K562 (cell line): ENCODE data around the gene TMEM217. TPM values are rescaled to one million over a fixed set of nuclear protein-coding genes. Genes with fewer than 3 reads are reported as not detected.

Source experiments
- CBX8 ChIP-seq: fragments of 200-600 bp; sonication (generic); IDR thresholded peaks from 2 replicates; pipeline ENCODE4 v1.6.1; 2012; ENCODE audit warnings: borderline replicate concordance, mixed run types, low read depth, mild to moderate bottlenecking, moderate library complexity, mixed read lengths, low read length, control low read depth, inconsistent platforms; ENCODE audit not compliant: poor library complexity, severe bottlenecking; ENCODE audit errors: extremely low read depth
- CHD4 ChIP-seq: fragments of 200-600 bp; sonication (generic); IDR thresholded peaks from 3 replicates; pipeline ENCODE4 v1.6.1; 2012; ENCODE audit warnings: low read depth, mild to moderate bottlenecking, mixed read lengths, low read length, inconsistent platforms; ENCODE audit not compliant: insufficient read depth, insufficient replicate concordance, poor library complexity, severe bottlenecking
- ELF4 ChIP-seq: fragments of 450-650 bp; formaldehyde crosslinking; IDR thresholded peaks from 2 replicates; pipeline ENCODE4 v1.4.0; 2022; ENCODE audit warnings: missing genetic modification characterization
- FOXJ2 ChIP-seq: fragments of 200-800 bp; sonication (Bioruptor generic); IDR thresholded peaks from 2 replicates; pipeline ENCODE4 v1.6.1; 2016; ENCODE audit warnings: missing genetic modification characterization, missing compliant biosample characterization
- GABPB1 ChIP-seq: sonication (generic); formaldehyde crosslinking; IDR thresholded peaks from 2 replicates; pipeline ENCODE4 v1.8.0; 2022; ENCODE audit warnings: mild to moderate bottlenecking, missing genetic modification reagents
- GATA2 ChIP-seq: sonication (generic); formaldehyde crosslinking; IDR thresholded peaks from 2 replicates; pipeline ENCODE4 v1.4.0; 2020; ENCODE audit warnings: mild to moderate bottlenecking, missing genetic modification reagents
- NCOR1 ChIP-seq: fragments of 450-650 bp; IDR thresholded peaks from 2 replicates; pipeline ENCODE4 v1.6.1; 2016; ENCODE audit warnings: mild to moderate bottlenecking, moderate library complexity
- POLR2H ChIP-seq: IDR thresholded peaks from 2 replicates; pipeline ENCODE4 v1.6.1; 2016; ENCODE audit warnings: missing genetic modification characterization, low read depth, mild to moderate bottlenecking, control low read depth, missing compliant biosample characterization, moderate library complexity
- SREBF1 ChIP-seq: fragments of 150-350 bp; IDR thresholded peaks from 2 replicates; pipeline ENCODE4 v1.6.1; 2014; ENCODE audit warnings: antibody characterized with exemption, low read depth, low read length, borderline replicate concordance
- SRSF3 ChIP-seq: fragments of 200-400 bp; formaldehyde crosslinking; IDR thresholded peaks from 2 replicates; pipeline ENCODE4 v1.6.1; 2016; ENCODE audit warnings: mild to moderate bottlenecking, low read length, moderate library complexity; ENCODE audit not compliant: insufficient read depth
- STAG1 ChIP-seq: sonication (generic); formaldehyde crosslinking; IDR thresholded peaks from 2 replicates; pipeline ENCODE4 v1.5.0; 2020; ENCODE audit warnings: missing genetic modification reagents, borderline replicate concordance
- TEAD2 ChIP-seq: fragments of 450-650 bp; IDR thresholded peaks from 2 replicates; pipeline ENCODE4 v1.6.1; 2016; ENCODE audit warnings: missing genetic modification characterization, control low read depth, missing compliant biosample characterization
- TEAD4 ChIP-seq, 2 experiments: sonication (generic) in 1 of 2; formaldehyde crosslinking in 1 of 2; IDR thresholded peaks; 2 replicates each; pipeline versions ENCODE4 v1.6.1 to v1.8.0; 2012 to 2022; ENCODE audit warnings: borderline replicate concordance in 1 of 2, inconsistent platforms in 1 of 2, low read length in 1 of 2, mild to moderate bottlenecking in 1 of 2, missing genetic modification reagents in 1 of 2
- ZBTB1 ChIP-seq: sonication (generic); formaldehyde crosslinking; IDR thresholded peaks from 2 replicates; pipeline ENCODE4 v1.8.1; 2023; ENCODE audit warnings: missing genetic modification reagents, low read depth, mild to moderate bottlenecking, borderline replicate concordance
- ZNF121 ChIP-seq: sonication (generic); formaldehyde crosslinking; conservative IDR thresholded peaks from 2 replicates; pipeline ENCODE4 v1.8.0; 2022; ENCODE audit warnings: missing genetic modification reagents
- ZNF23 ChIP-seq: fragments of 250-450 bp; sonication (Bioruptor Pico); IDR thresholded peaks from 2 replicates; pipeline ENCODE4 v1.4.0; 2020; ENCODE audit warnings: mild to moderate bottlenecking
- ZNF561 ChIP-seq: fragments of 450-650 bp; formaldehyde crosslinking; conservative IDR thresholded peaks from 2 replicates; pipeline ENCODE4 v1.4.0; 2020; ENCODE audit warnings: mild to moderate bottlenecking, moderate library complexity
- ZNF57 ChIP-seq: fragments of 450-650 bp; formaldehyde crosslinking; IDR thresholded peaks from 2 replicates; pipeline ENCODE4 v1.4.0; 2020; ENCODE audit warnings: mild to moderate bottlenecking, moderate library complexity
- polyA plus RNA-seq, 8 experiments: library from polyadenylated mRNA; depleted of rRNA in 4 of 8; stranded (reverse) in 5 of 8; unstranded in 3 of 8; fragments of >200 nt; fragmentation: Nextera tagmentation in 2 of 8; fragmentation: Illumina TruSeq in 1 of 8; extraction: Ambion mirVana in 2 of 8; extraction: Trizol in 1 of 8; gene quantifications; 2 replicates each; pipeline versions ENCODE4 v1.2.1 to v1.2.3, GENCODE V29; 2011 to 2014; ENCODE audit warnings: inconsistent platforms in 1 of 8, missing spikeins in 1 of 8
- total RNA-seq, 7 experiments: library from RNA; depleted of rRNA in 6 of 7; stranded (reverse); fragments of >200 nt in 6 of 7; fragmentation: Illumina TruSeq in 2 of 7; extraction: Trizol in 2 of 7; gene quantifications; 2 replicates each; pipeline versions ENCODE4 v1.2.1 to v1.2.3, GENCODE V29; 2011 to 2021; ENCODE audit warnings: low replicate concordance in 1 of 7
- TF ChIP-seq, protein P1 (sequence below), 2 experiments: fragments of 200-800 bp in 1 of 2; sonication (Bioruptor generic) in 1 of 2; sonication (generic) in 1 of 2; formaldehyde crosslinking in 1 of 2; IDR thresholded peaks in 1 of 2; conservative IDR thresholded peaks in 1 of 2; 2 replicates each; pipeline versions ENCODE4 v1.5.0 to v1.6.1; 2016 to 2020; ENCODE audit warnings: missing compliant biosample characterization in 1 of 2, missing genetic modification characterization in 1 of 2, missing genetic modification reagents in 1 of 2
- TF ChIP-seq, protein P2 (sequence below): IDR thresholded peaks from 2 replicates; pipeline ENCODE4 v1.6.1; 2011; ENCODE audit not compliant: insufficient read length; ENCODE audit errors: extremely low read depth
- TF ChIP-seq, protein P3 (sequence below): fragments of 250-450 bp; sonication (Bioruptor Pico); IDR thresholded peaks from 2 replicates; pipeline ENCODE4 v1.8.0; 2021; ENCODE audit warnings: mild to moderate bottlenecking, moderate library complexity

The TMEM217 gene
- total and polyA plus RNA-seq, 9 of the 15 experiments (the other 6 are each of a cell fraction or from before 2014, with no cell fraction given): 1.3 to 8.0 (median 1.9) TPM

DNA sequence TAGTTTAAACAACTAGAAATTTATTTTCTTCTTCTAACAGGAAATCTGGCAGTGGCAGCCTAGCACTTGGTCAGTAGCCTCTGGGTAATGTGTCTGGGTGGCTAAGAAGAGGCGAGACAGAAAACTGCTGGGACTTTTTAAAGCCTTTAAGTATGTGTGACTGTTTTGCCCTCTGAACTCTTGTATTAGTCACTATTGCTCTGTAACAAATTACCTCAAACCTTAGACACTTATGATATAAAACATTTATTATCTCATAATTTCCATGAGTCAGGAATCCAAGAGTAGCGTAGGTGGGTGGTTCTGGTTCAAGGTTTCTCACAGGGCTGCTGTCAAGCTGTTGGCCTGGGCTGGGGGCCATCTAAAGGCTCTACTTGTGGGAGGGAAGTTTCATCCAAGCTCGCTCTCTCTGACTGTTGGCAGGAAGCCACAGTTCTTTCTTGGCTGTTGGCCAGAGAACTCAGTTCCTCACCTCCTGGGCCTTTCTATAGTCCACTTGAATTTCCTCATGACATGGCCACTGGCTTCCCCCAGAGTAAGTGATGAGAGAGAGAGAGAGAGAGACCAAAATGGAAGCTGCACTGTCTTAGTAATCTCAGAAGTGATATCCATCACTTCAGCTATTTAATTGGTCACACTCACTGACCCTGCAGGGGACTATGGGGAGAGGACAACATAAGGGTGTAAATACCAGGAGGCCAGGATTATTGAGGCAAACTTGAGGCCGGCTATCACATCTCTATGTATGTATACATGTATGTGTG is 17.8 kb downstream of the TMEM217 start (continued):
- TF ChIP-seq, protein P1, sequence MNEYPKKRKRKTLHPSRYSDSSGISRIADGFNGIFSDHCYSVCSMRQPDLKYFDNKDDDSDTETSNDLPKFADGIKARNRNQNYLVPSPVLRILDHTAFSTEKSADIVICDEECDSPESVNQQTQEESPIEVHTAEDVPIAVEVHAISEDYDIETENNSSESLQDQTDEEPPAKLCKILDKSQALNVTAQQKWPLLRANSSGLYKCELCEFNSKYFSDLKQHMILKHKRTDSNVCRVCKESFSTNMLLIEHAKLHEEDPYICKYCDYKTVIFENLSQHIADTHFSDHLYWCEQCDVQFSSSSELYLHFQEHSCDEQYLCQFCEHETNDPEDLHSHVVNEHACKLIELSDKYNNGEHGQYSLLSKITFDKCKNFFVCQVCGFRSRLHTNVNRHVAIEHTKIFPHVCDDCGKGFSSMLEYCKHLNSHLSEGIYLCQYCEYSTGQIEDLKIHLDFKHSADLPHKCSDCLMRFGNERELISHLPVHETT (CRISPR knock-in tag; conservative IDR thresholded peaks at IDR 0.05 in 1 of 2, IDR thresholded peaks at IDR 0.05 in 1 of 2): peak in 1 of 2 experiments; percentile 56; a peak in 1 of 4 replicates
- TF ChIP-seq GATA2 (no peak), ZNF121 (CRISPR knock-in tag) (no peak), POLR2H (tag) (no peak), NCOR1 (peak; percentile 38; the same call in 1 of the 2 replicates), ZNF561 (CRISPR knock-in tag) (no peak), CBX8 (no peak), STAG1 (no peak), ZNF23 (CRISPR knock-in tag) (no peak), ELF4 (CRISPR knock-in tag) (peak; percentile 46; the same call in 1 of the 2 replicates), SREBF1 (no peak), SRSF3 (no peak), TEAD4 (IDR thresholded peaks at IDR 0.05; ENCODE audit: low read length) (peak; percentile 73), TEAD4 (CRISPR knock-in tag; IDR thresholded peaks at IDR 0.05; ENCODE audit: borderline replicate concordance) (no peak), CHD4 (no peak), ZBTB1 (CRISPR knock-in tag) (no peak), GABPB1 (0 out of 2 replicates have a peak, but pooled peaks have one; percentile 24), ZNF57 (CRISPR knock-in tag) (no peak), TEAD2 (tag) (peak; percentile 60), FOXJ2 (tag) (peak; percentile 74)
- TF ChIP-seq, protein P2, sequence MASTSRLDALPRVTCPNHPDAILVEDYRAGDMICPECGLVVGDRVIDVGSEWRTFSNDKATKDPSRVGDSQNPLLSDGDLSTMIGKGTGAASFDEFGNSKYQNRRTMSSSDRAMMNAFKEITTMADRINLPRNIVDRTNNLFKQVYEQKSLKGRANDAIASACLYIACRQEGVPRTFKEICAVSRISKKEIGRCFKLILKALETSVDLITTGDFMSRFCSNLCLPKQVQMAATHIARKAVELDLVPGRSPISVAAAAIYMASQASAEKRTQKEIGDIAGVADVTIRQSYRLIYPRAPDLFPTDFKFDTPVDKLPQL: no peak
- TF ChIP-seq, protein P3, sequence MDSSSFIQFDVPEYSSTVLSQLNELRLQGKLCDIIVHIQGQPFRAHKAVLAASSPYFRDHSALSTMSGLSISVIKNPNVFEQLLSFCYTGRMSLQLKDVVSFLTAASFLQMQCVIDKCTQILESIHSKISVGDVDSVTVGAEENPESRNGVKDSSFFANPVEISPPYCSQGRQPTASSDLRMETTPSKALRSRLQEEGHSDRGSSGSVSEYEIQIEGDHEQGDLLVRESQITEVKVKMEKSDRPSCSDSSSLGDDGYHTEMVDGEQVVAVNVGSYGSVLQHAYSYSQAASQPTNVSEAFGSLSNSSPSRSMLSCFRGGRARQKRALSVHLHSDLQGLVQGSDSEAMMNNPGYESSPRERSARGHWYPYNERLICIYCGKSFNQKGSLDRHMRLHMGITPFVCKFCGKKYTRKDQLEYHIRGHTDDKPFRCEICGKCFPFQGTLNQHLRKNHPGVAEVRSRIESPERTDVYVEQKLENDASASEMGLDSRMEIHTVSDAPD (CRISPR knock-in tag): no peak
